Left ventricle myocardium inferior (tissue), 1 donor: ENCODE results near the gene STK11IP. TPM values are rescaled to one million over a fixed set of nuclear protein-coding genes. Genes with fewer than 3 reads are reported as not detected.

Source experiments
- DNase-seq: peaks from one replicate; pipeline ENCODE4 v3.0.0-alpha.2; 2020
- H3K27ac ChIP-seq: fragments of 200-600 bp; replicated peaks from 2 replicates; pipeline ENCODE4 v1.8.0; 2021
- H3K27me3 ChIP-seq: fragments of 200-600 bp; 2 replicates; pipeline ENCODE4 v1.8.0; 2021; ENCODE audit warnings: low read depth
- H3K36me3 ChIP-seq: fragments of 200-600 bp; 2 replicates; pipeline ENCODE4 v1.8.0; 2021
- H3K4me1 ChIP-seq: fragments of 200-600 bp; 2 replicates; pipeline ENCODE4 v1.8.0; 2021
- H3K4me3 ChIP-seq: fragments of 200-600 bp; 2 replicates; pipeline ENCODE4 v1.8.0; 2021; ENCODE audit warnings: mild to moderate bottlenecking, moderate library complexity
- H3K9me3 ChIP-seq: fragments of 200-600 bp; replicated peaks from 2 replicates; pipeline ENCODE4 v1.8.0; 2021
- intact Hi-C: fragments of 100-400 bp; cut with micrococcal nuclease; formaldehyde crosslinking; loops from one replicate; pipeline ENCODE4 v1.11.0; 2022
- total RNA-seq: library from RNA; stranded (reverse); fragmentation: NEBNext Ultra II Directional; extraction: Animal tissue kit (Norgen Biotek cat#: 25700); gene quantifications from one replicate; pipeline ENCODE4 v1.2.1, GENCODE V29; 2021
- TF ChIP-seq, protein P1 (sequence below): fragments of 200-600 bp; IDR thresholded peaks from 2 replicates; pipeline ENCODE4 v1.8.0; 2021; ENCODE audit warnings: antibody characterized with exemption, mild to moderate bottlenecking, borderline replicate concordance
- donor health status: DM: no; HTN: yes; CAD: no; lungs with severe emphysema.

The STK11IP gene
- total RNA-seq, 1 donor from 2014 or later, result 15.9 TPM

DNA sequence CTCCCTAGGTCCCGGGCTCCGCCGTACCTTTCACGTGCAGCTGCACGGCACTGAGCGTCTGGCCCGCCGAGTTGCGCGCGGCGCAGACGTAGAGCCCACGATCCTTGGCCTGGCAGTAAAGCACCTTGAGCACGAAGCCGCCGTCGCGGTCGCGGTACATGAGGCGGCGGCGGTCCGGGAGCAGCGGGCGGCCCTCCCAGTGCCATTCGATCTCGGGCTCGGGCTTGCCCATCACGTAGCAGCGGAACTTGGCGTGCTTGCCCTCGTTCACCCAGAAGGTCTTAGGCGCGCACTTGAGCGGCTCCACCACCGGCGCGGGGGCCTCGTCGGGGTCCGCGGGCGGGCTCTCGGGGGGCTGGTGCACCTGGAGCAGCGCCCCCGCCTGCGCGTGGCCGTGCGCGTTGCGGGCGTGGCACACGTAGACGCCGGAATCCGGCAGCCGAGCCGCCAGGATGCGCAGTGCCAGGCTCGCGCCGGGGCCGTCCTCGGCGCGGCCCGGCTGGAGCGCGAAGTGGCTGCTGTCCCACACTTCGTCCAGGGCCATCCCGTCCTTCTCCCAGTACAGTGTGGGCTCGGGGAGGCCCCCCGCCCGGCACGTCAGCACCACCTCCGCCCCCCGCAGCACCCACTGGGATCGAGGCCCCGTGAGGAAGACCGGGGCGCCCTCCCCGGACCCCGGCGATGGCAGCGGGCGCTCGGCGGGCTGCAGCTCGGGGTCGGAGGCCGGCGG, 27.3 kb upstream of the STK11IP start:
- peaks cover 14% of the 10 kb centered on the region for H3K36me3 ChIP-seq
- peaks cover 33% of the 10 kb centered on the region for H3K4me1 ChIP-seq
- no peaks in the 10 kb centered on the region for H3K9me3 ChIP-seq
- intact Hi-C loops, result no loop called here
- H3K27ac ChIP-seq, result peak overlapping the region; percentile 93
- H3K27me3 ChIP-seq, result peaks cover 41% of the 10 kb centered on the region
- DNase-seq, result no peak
- TF ChIP-seq, protein P1, sequence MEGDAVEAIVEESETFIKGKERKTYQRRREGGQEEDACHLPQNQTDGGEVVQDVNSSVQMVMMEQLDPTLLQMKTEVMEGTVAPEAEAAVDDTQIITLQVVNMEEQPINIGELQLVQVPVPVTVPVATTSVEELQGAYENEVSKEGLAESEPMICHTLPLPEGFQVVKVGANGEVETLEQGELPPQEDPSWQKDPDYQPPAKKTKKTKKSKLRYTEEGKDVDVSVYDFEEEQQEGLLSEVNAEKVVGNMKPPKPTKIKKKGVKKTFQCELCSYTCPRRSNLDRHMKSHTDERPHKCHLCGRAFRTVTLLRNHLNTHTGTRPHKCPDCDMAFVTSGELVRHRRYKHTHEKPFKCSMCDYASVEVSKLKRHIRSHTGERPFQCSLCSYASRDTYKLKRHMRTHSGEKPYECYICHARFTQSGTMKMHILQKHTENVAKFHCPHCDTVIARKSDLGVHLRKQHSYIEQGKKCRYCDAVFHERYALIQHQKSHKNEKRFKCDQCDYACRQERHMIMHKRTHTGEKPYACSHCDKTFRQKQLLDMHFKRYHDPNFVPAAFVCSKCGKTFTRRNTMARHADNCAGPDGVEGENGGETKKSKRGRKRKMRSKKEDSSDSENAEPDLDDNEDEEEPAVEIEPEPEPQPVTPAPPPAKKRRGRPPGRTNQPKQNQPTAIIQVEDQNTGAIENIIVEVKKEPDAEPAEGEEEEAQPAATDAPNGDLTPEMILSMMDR, result no peak
- H3K4me3 ChIP-seq, result peak overlapping the region; percentile 79

DNA sequence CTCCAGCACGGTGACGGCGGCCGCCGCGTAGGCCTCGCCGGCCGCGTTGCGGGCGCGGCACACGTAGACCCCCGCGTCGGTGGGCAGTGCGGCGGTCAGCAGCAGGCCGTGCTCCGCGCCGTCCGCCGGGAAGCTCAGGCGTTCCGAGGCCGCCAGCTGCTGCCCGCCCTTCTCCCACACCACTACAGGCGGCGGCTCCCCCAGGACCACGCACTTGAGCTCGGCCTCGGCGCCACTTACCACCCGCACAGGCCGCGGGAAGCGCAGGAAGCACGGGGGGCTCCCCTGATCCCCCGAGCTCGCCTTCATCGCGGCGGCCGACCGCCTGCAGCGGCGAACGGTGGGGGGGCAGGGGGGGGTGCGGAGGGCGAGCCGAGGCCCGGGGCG, 26.7 kb upstream of the STK11IP start:
- Histone ChIP-seq H3K4me3 (peak overlapping the region; percentile 79), H3K4me1 (peaks cover 32% of the 10 kb centered on the region), H3K36me3 (peaks cover 14% of the 10 kb centered on the region), H3K9me3 (no peaks in the 10 kb centered on the region), H3K27ac (peak overlapping the region; percentile 93), H3K27me3 (peaks cover 44% of the 10 kb centered on the region)
- TF ChIP-seq, protein P1, result no peak
- intact Hi-C loops, result no loop called here
- no peak for DNase-seq

DNA sequence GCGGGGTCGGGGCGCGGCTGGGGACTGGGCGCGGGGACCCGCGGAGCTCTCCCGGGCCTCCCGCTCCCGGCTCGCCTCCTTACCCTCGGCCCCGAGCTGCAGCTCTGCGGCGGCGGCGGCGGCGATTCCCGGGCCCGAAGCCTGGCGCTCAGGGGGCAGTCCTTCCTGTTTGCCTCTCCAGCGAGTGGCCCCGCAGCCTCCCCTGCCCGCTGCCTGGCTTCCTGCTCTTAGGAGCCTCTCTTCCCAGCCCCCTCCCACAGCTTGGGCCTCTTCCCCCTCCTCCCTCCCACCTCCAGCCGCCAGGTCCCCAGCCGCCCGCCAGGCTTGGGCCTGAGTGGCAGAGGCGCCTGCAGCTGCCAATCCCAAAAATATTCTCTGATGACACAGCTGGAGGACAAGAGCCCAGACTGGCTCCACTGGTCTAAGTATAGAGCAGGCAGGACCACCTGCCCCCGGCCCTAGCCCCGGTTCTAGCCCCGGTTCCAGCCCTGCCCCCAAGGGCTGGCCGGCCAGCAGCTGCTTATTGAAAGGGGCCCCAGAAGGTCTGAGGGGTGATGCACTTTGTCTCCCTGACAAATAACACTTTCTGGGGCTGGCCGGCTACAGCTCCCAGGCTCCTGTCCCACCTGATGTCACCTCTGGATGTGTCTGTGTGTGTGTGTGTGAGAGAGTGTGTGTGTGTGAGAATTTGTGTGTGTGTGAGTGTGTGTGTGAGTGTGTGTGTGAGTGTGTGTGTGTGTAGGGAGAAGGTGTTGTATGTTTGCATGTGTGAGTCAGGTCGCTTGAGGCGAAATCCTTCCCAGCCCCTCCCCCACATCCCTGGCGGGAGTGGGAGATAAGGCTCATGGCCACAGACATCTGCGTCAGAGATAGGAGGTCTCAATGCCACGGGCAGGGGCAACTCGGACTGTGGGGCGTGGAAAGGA, 26.1 kb upstream of the STK11IP start, which contains the start of gene OBSL1:
Gene OBSL1 (minus strand): TSS at position 229 of the 926 bp plus-strand sequence. CDS start 307 bp downstream, outside the sequence.
- H3K36me3 ChIP-seq, result peaks cover 8% of the 10 kb centered on the region
- H3K27me3 ChIP-seq, result peaks cover 44% of the 10 kb centered on the region
- H3K4me3 ChIP-seq, result peak within 1 kb of the TSS; percentile 79
- no peaks in the 10 kb centered on the region for H3K9me3 ChIP-seq
- peak within 1 kb of the TSS; percentile 93 for H3K27ac ChIP-seq
- peaks cover 32% of the 10 kb centered on the region for H3K4me1 ChIP-seq
- intact Hi-C loops, result no loop called here
- peak; percentile 85 for DNase-seq
- TF ChIP-seq, protein P1, result peak; percentile 11

DNA sequence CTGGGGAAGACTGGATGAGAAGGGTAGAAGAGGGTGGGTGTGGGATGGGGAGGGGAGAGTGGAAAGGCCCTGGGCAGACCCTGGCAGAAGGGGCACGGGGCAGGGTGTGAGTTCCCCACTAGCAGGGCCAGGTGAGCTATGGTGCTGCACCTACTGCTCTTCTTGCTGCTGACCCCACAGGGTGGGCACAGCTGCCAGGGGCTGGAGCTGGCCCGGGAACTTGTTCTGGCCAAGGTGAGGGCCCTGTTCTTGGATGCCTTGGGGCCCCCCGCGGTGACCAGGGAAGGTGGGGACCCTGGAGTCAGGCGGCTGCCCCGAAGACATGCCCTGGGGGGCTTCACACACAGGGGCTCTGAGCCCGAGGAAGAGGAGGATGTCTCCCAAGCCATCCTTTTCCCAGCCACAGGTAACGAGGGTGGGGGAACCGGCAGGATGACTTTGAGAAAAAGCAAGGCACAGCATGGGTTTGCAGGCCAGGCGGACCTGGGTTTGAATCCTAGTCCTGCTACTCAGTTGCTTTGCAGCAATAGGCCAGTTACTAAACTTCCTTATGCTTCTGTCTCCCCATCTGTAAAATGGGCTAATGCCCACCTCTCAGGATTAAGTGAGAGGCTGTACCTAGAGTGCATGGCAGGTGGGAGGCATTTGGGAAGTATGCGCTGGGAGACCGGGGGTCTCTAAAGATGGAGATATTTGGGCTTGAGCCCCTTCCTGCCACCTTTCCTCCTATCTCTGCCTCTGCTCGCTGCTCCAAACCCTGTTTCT, 25.2 kb upstream of the STK11IP start, which contains the start of gene INHA:
Gene INHA (plus strand): TSS at position 74 of the 765 bp plus-strand sequence. CDS start 65 bp downstream, at position 139.
- DNase-seq, result no peak

More for the DNA sequence above, 25.2 kb upstream of the STK11IP start, which contains the start of gene INHA:
- Histone ChIP-seq H3K36me3 (no peaks in the 10 kb centered on the region), H3K27me3 (peaks cover 50% of the 10 kb centered on the region), H3K27ac (peak within 1 kb of the TSS; percentile 93), H3K4me3 (peak within 1 kb of the TSS; percentile 79), H3K4me1 (peaks cover 35% of the 10 kb centered on the region), H3K9me3 (no peaks in the 10 kb centered on the region)
- intact Hi-C loops, result no loop called here
- TF ChIP-seq, protein P1, result no peak
